A549 (cell line): ENCODE data around the gene PPME1. TPM values are rescaled to one million over a fixed set of nuclear protein-coding genes. Genes with fewer than 3 reads are reported as not detected.

ENCODE experiments used
- ATAC-seq, 2 experiments: fragments of 200-7000 bp in 1 of 2; fragments of >200 bp in 1 of 2; cut with Nextera tagmentation in 1 of 2; cut with Tn5 transposase in 1 of 2; 3 replicates each; pipeline versions ENCODE4 v1.8.0 to v1.9.1; 2018 to 2020; ENCODE audit warnings: mild to moderate bottlenecking in 1 of 2, moderate library complexity in 1 of 2
- CTCF ChIA-PET: fragments of 300-600 bp; sonication (Branson Sonifier 250); formaldehyde crosslinking; extraction: SDS; loops from one replicate; lab custom pipeline; 2021; ENCODE audit warnings: antibody characterized with exemption, inconsistent platforms; lab: Yijun Ruan, JAX
- POLR2A ChIA-PET: fragments of 350-600 bp; formaldehyde crosslinking; extraction: SDS; loops from one replicate; lab custom pipeline; 2021; ENCODE audit warnings: antibody characterized with exemption, inconsistent platforms; lab: Yijun Ruan, JAX
- DNase-seq, 2 experiments: peaks; one replicate each; pipeline versions ENCODE4 v3.0.0 to v3.0.0-alpha.2; 2011 to 2016; ENCODE audit warnings: low read depth in 1 of 2, low spot score in 1 of 2
- FAIRE-seq: peaks from 2 replicates; lab custom pipeline; 2011; peaks lifted over from hg19 to GRCh38; lab: Jason Lieb, UNC
- H3K27ac ChIP-seq, 2 experiments: fragments of >200 bp; sonication (Bioruptor Twin); formaldehyde crosslinking; 3 replicates each; pipeline ENCODE4 v1.5.1; 2016 to 2017
- H3K4me1 ChIP-seq: fragments of >200 bp; sonication (Bioruptor Twin); formaldehyde crosslinking; 3 replicates; pipeline ENCODE4 v1.6.1; 2016
- H3K4me2 ChIP-seq: fragments of >200 bp; sonication (Bioruptor Twin); formaldehyde crosslinking; 3 replicates; pipeline ENCODE4 v1.6.1; 2016
- H3K4me3 ChIP-seq: fragments of >200 bp; sonication (Bioruptor Twin); formaldehyde crosslinking; 3 replicates; pipeline ENCODE4 v1.5.1; 2016
- H3K9me3 ChIP-seq: fragments of >200 bp; sonication (Bioruptor Twin); formaldehyde crosslinking; 3 replicates; pipeline ENCODE4 v1.6.1; 2016
- EHMT2 ChIP-seq: fragments of 200-600 bp; sonication (generic); IDR thresholded peaks from 2 replicates; pipeline ENCODE4 v1.6.1; 2016; ENCODE audit warnings: antibody characterized with exemption, low read depth, mild to moderate bottlenecking, moderate library complexity
- EP300 ChIP-seq, 2 experiments: fragments of >200 bp; sonication (Bioruptor Twin); formaldehyde crosslinking; IDR thresholded peaks; 2 replicates in 1 of 2; 3 replicates in 1 of 2; pipeline ENCODE4 v1.6.1; 2016 to 2017
- FOSB ChIP-seq: fragments of 250-450 bp; sonication (Bioruptor Pico); IDR thresholded peaks from 2 replicates; pipeline ENCODE4 v1.5.0; 2020; ENCODE audit warnings: mild to moderate bottlenecking, moderate library complexity
- FOSL2 ChIP-seq, 2 experiments: fragments of 450-650 bp in 1 of 2; fragments of >200 bp in 1 of 2; sonication (Bioruptor Twin) in 1 of 2; formaldehyde crosslinking; IDR thresholded peaks; 2 replicates each; pipeline versions ENCODE4 v1.5.0 to v1.6.1; 2016 to 2020; ENCODE audit warnings: mild to moderate bottlenecking in 1 of 2, moderate library complexity in 1 of 2
- GATA3 ChIP-seq: IDR thresholded peaks from 2 replicates; pipeline ENCODE4 v1.6.1; 2012; ENCODE audit warnings: borderline replicate concordance
- HOXB5 ChIP-seq: fragments of 250-450 bp; sonication (Bioruptor Pico); IDR thresholded peaks from 2 replicates; pipeline ENCODE4 v1.5.0; 2020; ENCODE audit warnings: mild to moderate bottlenecking, moderate library complexity
- KDM5A ChIP-seq: fragments of 200-600 bp; sonication (generic); IDR thresholded peaks from 2 replicates; pipeline ENCODE4 v1.6.1; 2016; ENCODE audit warnings: antibody characterized with exemption, mild to moderate bottlenecking
- MAZ ChIP-seq: fragments of 150-350 bp; IDR thresholded peaks from 2 replicates; pipeline ENCODE4 v1.6.1; 2014; ENCODE audit warnings: antibody characterized with exemption, low read depth, low read length, borderline replicate concordance
- MYC ChIP-seq: IDR thresholded peaks from 2 replicates; pipeline ENCODE4 v1.6.1; 2012; ENCODE audit warnings: mild to moderate bottlenecking, inconsistent platforms, low read length, improper control_type of control experiment, borderline replicate concordance
- NFE2L2 ChIP-seq: fragments of 150-350 bp; conservative IDR thresholded peaks from 2 replicates; pipeline ENCODE4 v1.6.1; 2014; ENCODE audit warnings: low read length
- NR3C1 ChIP-seq: fragments of >200 bp; sonication (Bioruptor Twin); formaldehyde crosslinking; IDR thresholded peaks from 3 replicates; pipeline ENCODE4 v1.6.1; 2017
- PHF8 ChIP-seq: fragments of 200-600 bp; sonication (generic); IDR thresholded peaks from 2 replicates; pipeline ENCODE4 v1.6.1; 2016; ENCODE audit warnings: low read depth, mild to moderate bottlenecking, antibody characterized with exemption, moderate library complexity, borderline replicate concordance
- RAD21 ChIP-seq, 2 experiments: fragments of >200 bp in 1 of 2; sonication (Bioruptor Twin) in 1 of 2; formaldehyde crosslinking in 1 of 2; IDR thresholded peaks in 1 of 2; conservative IDR thresholded peaks in 1 of 2; 2 replicates in 1 of 2; 3 replicates in 1 of 2; pipeline ENCODE4 v1.6.1; 2012 to 2018; ENCODE audit warnings: inconsistent platforms in 1 of 2
- RCOR1 ChIP-seq: fragments of 150-350 bp; IDR thresholded peaks from 2 replicates; pipeline ENCODE4 v1.6.1; 2014; ENCODE audit warnings: antibody characterized with exemption, low read length, low read depth
- RNF2 ChIP-seq: fragments of 200-600 bp; sonication (generic); IDR thresholded peaks from 2 replicates; pipeline ENCODE4 v1.6.1; 2016; ENCODE audit warnings: low read depth, mild to moderate bottlenecking, antibody characterized with exemption, moderate library complexity, borderline replicate concordance
- ZFP36 ChIP-seq: fragments of 450-650 bp; IDR thresholded peaks from 2 replicates; pipeline ENCODE4 v1.6.1; 2014; ENCODE audit warnings: borderline replicate concordance; ENCODE audit not compliant: partially characterized antibody
- ZNF302 ChIP-seq: fragments of 250-450 bp; sonication (Bioruptor Pico); IDR thresholded peaks from 2 replicates; pipeline ENCODE4 v1.9.0; 2021; ENCODE audit warnings: inconsistent platforms, mild to moderate bottlenecking, moderate library complexity
- WGBS: methylation state at CpG from one replicate; pipeline ENCODE4 v1.1.6; 2017; ENCODE audit errors: missing lambda C conversion rate; 5-methylcytosine and 5-hydroxymethylcytosine counted together
- polyA plus RNA-seq, 4 experiments: library from polyadenylated mRNA; depleted of rRNA in 3 of 4; stranded (reverse); fragments of >200 nt; fragmentation: RNase III in 1 of 4; extraction: RNeasy Plus Mini Kit Qiagen cat#74134 plus additional on column Dnase treatment in 1 of 4; gene quantifications; 2 replicates in 3 of 4; 3 replicates in 1 of 4; pipeline ENCODE4 v1.2.3, GENCODE V29; 2011 to 2017
- TF ChIP-seq, protein P1 (sequence below): fragments of 150-350 bp; IDR thresholded peaks from 2 replicates; pipeline ENCODE4 v1.6.1; 2014; ENCODE audit warnings: low read depth, mild to moderate bottlenecking, low read length
- TF ChIP-seq, protein P2 (sequence below): IDR thresholded peaks from 2 replicates; pipeline ENCODE4 v1.6.1; 2012
- TF ChIP-seq, protein P3 (sequence below): IDR thresholded peaks from 2 replicates; pipeline ENCODE4 v1.6.1; 2012; ENCODE audit warnings: low read depth, borderline replicate concordance
- TF ChIP-seq, protein P4 (sequence below): fragments of >200 bp; sonication (Bioruptor Twin); formaldehyde crosslinking; IDR thresholded peaks from 3 replicates; pipeline ENCODE4 v1.6.1; 2016
- TF ChIP-seq, protein P5 (sequence below): fragments of 250-450 bp; sonication (Bioruptor Pico); IDR thresholded peaks from 2 replicates; pipeline ENCODE4 v1.5.0; 2021; ENCODE audit warnings: mild to moderate bottlenecking, moderate library complexity, borderline replicate concordance
- TF ChIP-seq, protein P6 (sequence below): IDR thresholded peaks from 2 replicates; pipeline ENCODE4 v1.6.1; 2012

PPME1 gene
- polyA plus RNA-seq, 2 of the 4 experiments (the other 2 are of a cell fraction): 82.6 to 89.8 TPM

DNA sequence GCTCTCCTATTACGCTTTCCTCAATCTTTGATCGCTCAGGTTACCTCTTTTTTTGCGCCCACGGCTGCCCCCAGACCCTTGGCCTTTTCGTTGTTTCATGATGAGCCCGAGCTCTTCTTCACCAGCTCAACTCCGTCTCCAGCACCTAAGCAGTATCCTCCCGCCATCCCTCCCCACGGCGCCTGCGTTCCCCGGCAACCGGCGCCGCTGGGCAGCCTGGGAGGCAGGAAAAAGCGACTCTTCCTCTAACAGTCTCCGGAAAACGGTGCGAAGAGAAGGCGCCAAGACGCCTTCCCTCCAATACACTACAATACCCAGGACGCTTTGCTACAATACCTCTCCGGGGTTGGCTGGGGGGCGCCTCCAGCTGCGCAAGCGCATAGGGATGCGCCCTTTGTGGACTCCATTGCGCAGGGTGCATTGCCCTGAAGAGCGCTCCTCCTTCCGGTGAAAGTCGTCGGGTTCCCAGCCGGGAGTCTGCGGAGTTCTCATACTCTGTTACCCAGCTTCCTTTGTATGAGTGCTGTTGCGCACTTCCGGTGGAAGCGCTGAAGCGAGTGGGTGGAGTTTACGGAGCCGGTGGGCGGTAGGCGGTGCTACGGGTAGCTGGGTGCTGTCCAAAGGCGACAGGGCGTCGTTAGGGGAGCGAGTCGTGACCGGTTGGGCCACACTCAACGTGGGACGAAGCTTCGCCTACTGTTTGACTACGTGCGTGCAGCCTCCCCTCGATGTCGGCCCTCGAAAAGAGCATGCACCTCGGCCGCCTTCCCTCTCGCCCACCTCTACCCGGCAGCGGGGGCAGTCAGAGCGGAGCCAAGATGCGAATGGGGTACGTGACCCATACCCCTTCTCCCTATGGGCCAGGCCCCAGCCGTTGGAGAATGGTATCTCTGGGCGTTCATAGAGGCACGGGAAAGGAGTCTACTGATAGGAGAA, at the start of gene PPME1, which contains the start of gene C2CD3 (continued):
- TF ChIP-seq, protein P1, sequence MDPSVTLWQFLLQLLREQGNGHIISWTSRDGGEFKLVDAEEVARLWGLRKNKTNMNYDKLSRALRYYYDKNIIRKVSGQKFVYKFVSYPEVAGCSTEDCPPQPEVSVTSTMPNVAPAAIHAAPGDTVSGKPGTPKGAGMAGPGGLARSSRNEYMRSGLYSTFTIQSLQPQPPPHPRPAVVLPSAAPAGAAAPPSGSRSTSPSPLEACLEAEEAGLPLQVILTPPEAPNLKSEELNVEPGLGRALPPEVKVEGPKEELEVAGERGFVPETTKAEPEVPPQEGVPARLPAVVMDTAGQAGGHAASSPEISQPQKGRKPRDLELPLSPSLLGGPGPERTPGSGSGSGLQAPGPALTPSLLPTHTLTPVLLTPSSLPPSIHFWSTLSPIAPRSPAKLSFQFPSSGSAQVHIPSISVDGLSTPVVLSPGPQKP: no peak
- TF ChIP-seq, protein P2, sequence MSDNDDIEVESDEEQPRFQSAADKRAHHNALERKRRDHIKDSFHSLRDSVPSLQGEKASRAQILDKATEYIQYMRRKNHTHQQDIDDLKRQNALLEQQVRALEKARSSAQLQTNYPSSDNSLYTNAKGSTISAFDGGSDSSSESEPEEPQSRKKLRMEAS: peak; percentile 82
- TF ChIP-seq, protein P3, sequence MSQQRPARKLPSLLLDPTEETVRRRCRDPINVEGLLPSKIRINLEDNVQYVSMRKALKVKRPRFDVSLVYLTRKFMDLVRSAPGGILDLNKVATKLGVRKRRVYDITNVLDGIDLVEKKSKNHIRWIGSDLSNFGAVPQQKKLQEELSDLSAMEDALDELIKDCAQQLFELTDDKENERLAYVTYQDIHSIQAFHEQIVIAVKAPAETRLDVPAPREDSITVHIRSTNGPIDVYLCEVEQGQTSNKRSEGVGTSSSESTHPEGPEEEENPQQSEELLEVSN: peak; percentile 54; the same call in 1 of the 2 replicates
- TF ChIP-seq, protein P4, sequence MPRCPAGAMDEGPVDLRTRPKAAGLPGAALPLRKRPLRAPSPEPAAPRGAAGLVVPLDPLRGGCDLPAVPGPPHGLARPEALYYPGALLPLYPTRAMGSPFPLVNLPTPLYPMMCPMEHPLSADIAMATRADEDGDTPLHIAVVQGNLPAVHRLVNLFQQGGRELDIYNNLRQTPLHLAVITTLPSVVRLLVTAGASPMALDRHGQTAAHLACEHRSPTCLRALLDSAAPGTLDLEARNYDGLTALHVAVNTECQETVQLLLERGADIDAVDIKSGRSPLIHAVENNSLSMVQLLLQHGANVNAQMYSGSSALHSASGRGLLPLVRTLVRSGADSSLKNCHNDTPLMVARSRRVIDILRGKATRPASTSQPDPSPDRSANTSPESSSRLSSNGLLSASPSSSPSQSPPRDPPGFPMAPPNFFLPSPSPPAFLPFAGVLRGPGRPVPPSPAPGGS: no peak; the same call in 2 of the 3 replicates
- TF ChIP-seq EHMT2 (no peak), RCOR1 (no peak), NFE2L2 (no peak), MYC (0 out of 2 replicates have a peak, but pooled peaks have one; percentile 35), RAD21 (conservative IDR thresholded peaks at IDR 0.05 in 1 of 2, IDR thresholded peaks at IDR 0.05 in 1 of 2) (peak; percentile 44 to 71), PHF8 (peak; percentile 70), RNF2 (no peak), FOSL2 (IDR thresholded peaks at IDR 0.05) (no peak), FOSL2 (CRISPR knock-in tag; IDR thresholded peaks at IDR 0.05) (no peak), MAZ (no peak), GATA3 (peak; percentile 25; the same call in 1 of the 2 replicates)
- TF ChIP-seq, protein P5, sequence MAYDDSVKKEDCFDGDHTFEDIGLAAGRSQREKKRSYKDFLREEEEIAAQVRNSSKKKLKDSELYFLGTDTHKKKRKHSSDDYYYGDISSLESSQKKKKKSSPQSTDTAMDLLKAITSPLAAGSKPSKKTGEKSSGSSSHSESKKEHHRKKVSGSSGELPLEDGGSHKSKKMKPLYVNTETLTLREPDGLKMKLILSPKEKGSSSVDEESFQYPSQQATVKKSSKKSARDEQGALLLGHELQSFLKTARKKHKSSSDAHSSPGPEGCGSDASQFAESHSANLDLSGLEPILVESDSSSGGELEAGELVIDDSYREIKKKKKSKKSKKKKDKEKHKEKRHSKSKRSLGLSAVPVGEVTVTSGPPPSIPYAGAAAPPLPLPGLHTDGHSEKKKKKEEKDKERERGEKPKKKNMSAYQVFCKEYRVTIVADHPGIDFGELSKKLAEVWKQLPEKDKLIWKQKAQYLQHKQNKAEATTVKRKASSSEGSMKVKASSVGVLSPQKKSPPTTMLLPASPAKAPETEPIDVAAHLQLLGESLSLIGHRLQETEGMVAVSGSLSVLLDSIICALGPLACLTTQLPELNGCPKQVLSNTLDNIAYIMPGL: no peak
- TF ChIP-seq, protein P6, sequence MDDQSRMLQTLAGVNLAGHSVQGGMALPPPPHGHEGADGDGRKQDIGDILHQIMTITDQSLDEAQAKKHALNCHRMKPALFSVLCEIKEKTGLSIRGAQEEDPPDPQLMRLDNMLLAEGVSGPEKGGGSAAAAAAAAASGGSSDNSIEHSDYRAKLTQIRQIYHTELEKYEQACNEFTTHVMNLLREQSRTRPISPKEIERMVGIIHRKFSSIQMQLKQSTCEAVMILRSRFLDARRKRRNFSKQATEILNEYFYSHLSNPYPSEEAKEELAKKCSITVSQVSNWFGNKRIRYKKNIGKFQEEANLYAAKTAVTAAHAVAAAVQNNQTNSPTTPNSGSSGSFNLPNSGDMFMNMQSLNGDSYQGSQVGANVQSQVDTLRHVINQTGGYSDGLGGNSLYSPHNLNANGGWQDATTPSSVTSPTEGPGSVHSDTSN: 0 out of 2 replicates have a peak, but pooled peaks have one; percentile 24

DNA sequence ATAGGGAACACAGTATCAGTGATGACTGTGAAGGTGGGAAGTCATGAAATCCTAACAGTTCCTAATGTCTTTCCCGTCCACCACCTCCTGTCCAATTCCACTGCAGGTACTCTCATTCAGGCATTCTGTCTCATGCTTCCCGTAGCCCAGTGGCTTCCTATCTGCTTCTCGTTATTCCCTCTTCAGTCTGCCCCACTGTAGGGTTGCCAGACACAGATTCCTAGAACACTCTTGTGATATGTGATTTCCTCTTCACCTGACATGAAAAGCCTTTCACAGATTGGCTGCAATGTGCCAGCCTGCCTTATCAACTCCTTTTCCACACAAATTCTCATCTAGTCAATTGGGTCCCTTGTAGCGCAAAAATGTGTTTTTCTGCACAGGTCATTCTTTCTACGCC, 49.3 kb upstream of the PPME1 start:
- CTCF ChIA-PET: interaction anchor here (0.9 to 1.9 kb wide), 5 partner anchors 11 to 88 kb away, joined by 3 to 11 read pairs (median 6); partner anchors contain the start of genes C2CD3 and PPME1
- H3K4me3 ChIP-seq: no peak overlapping the region
- no peak for ATAC-seq
- peak overlapping the region; percentile 61 to 83 for H3K27ac ChIP-seq
- POLR2A ChIA-PET: no interaction called here
- FAIRE-seq: no peak
- TF ChIP-seq RAD21 (conservative IDR thresholded peaks at IDR 0.05 in 1 of 2, IDR thresholded peaks at IDR 0.05 in 1 of 2) (no peak), MAZ (no peak), KDM5A (no peak), EP300 (IDR thresholded peaks at IDR 0.05) (no peak), ZFP36 (no peak), MYC (no peak), ZNF302 (CRISPR knock-in tag) (no peak), RCOR1 (no peak), HOXB5 (CRISPR knock-in tag) (no peak), FOSB (CRISPR knock-in tag) (no peak), NR3C1 (no peak)
- TF ChIP-seq, all 56 proteins: peak for 0
- Histone ChIP-seq H3K4me1 (peaks cover 32% of the 10 kb centered on the region), H3K9me3 (no peaks in the 10 kb centered on the region), H3K4me2 (no peak overlapping the region)
- DNase-seq: no peak
- 95% methylated on average over 5 of the region's 5 CpGs for WGBS
